ENCODE measurements around the gene ARID1B.
A peak's percentile ranks its signal among the peaks of the same experiment; 100 is the strongest.

Gene ARID1B

GRCh38 chr6:156773935-156774852 lies 3.0 kb upstream of the ARID1B start:
- no peak for DNase-seq (ENCODE audit: low spot score)

- DNase-seq (ENCODE audit: low spot score) = no peak
Measured at GRCh38 chr6:156774863-156775405, 2.2 kb upstream of the ARID1B start.

GRCh38 chr6:156775717-156776116 lies 1.5 kb upstream of the ARID1B start:
- DNase-seq (ENCODE audit: low spot score) = no peak

GRCh38 chr6:156776470-156776839 lies 723 bp upstream of the ARID1B start:
- DNase-seq (ENCODE audit: low spot score) = peak; percentile 45

- DNase-seq (ENCODE audit: low spot score) = peak; percentile 55
Measured at GRCh38 chr6:156777577-156778453, 637 bp downstream of the ARID1B start.

GRCh38 chr6:156778454-156779205 lies 1.5 kb downstream of the ARID1B start:
- DNase-seq (ENCODE audit: low spot score) = peak; percentile 52

- DNase-seq (ENCODE audit: low spot score) = peak; percentile 50
Measured at GRCh38 chr6:156779206-156780094, 2.3 kb downstream of the ARID1B start.

GRCh38 chr6:156780102-156780641 lies 3.0 kb downstream of the ARID1B start:
- DNase-seq (ENCODE audit: low spot score) = peak; percentile 80

GRCh38 chr6:156780962-156781853 lies 4.0 kb downstream of the ARID1B start:
- no peak for DNase-seq (ENCODE audit: low spot score)

- no peak for DNase-seq (ENCODE audit: low spot score)
Measured at GRCh38 chr6:156781861-156782631, 4.9 kb downstream of the ARID1B start.

GRCh38 chr6:156782691-156783320 lies 5.6 kb downstream of the ARID1B start:
- DNase-seq (ENCODE audit: low spot score) = no peak

- no peak for DNase-seq (ENCODE audit: low spot score)
Measured at GRCh38 chr6:156783958-156784357, 6.8 kb downstream of the ARID1B start.

- DNase-seq (ENCODE audit: low spot score) = no peak
Measured at GRCh38 chr6:156786652-156787051, 9.5 kb downstream of the ARID1B start.

- DNase-seq (ENCODE audit: low spot score) = no peak
Measured at GRCh38 chr6:156787569-156788492, 10.7 kb downstream of the ARID1B start.

- DNase-seq (ENCODE audit: low spot score) = no peak
Measured at GRCh38 chr6:156789081-156789943, 12.1 kb downstream of the ARID1B start.

- DNase-seq (ENCODE audit: low spot score) = no peak
Measured at GRCh38 chr6:156790711-156791319, 13.6 kb downstream of the ARID1B start.
